T-cell (primary cell): ENCODE data around the gene HSD17B11. TPM values are rescaled to one million over a fixed set of nuclear protein-coding genes. Genes with fewer than 3 reads are reported as not detected.
"Not testable (repeated sequence)": the region's sequence is repeated elsewhere in the genome, so short reads cannot be mapped to it uniquely, and the experiment has no call there.

Experiments used
- ATAC-seq, 4 experiments: fragments of 200-7000 bp in 3 of 4; fragments of 150-1000 bp in 1 of 4; cut with Tn5 transposase; replicated peaks in 1 of 4; 1 replicate in 3 of 4; 2 replicates in 1 of 4; pipeline ENCODE4 v1.10.0; 2021; ENCODE audit warnings: moderate library complexity in 3 of 4, mild to moderate bottlenecking in 2 of 4, moderate number of reproducible peaks in 1 of 4
- CTCF ChIA-PET, 2 donors: fragments of 300-600 bp; sonication (Branson Sonifier 250); formaldehyde crosslinking; loops; one replicate each; lab custom pipeline; 2022; ENCODE audit warnings: antibody characterized with exemption in 2 of 2; lab: Charles Lee
- POLR2A ChIA-PET, 2 donors: fragments of 300-600 bp; sonication (Branson Sonifier 250); formaldehyde crosslinking; loops; one replicate each; lab custom pipeline; 2022; ENCODE audit warnings: antibody characterized with exemption in 2 of 2; lab: Charles Lee
- DNase-seq, 35 experiments: peaks; one replicate each; pipeline versions ENCODE4 v3.0.0 to v3.0.0-alpha.2; 2013 to 2023
- H3K27ac ChIP-seq: one replicate; pipeline ENCODE4 v1.5.1; 2013; ENCODE audit warnings: low read length
- H3K27me3 ChIP-seq, 2 experiments: replicated peaks in 1 of 2; 1 replicate in 1 of 2; 2 replicates in 1 of 2; pipeline versions ENCODE4 v1.6.1 to v1.7.0; 2013; ENCODE audit warnings: low read length in 1 of 2, mixed read lengths in 1 of 2; ENCODE audit not compliant: control insufficient read depth in 2 of 2, insufficient read depth in 2 of 2; ENCODE audit errors: extremely low read depth in 1 of 2
- H3K36me3 ChIP-seq, 2 donors: 1 replicate in 1 of 2; 2 replicates in 1 of 2; pipeline versions ENCODE4 v1.6.1 to v1.7.0; 2013; ENCODE audit warnings: low read length in 1 of 2; ENCODE audit not compliant: control insufficient read depth in 2 of 2, insufficient read depth in 1 of 2; ENCODE audit errors: extremely low read depth in 1 of 2
- H3K4me1 ChIP-seq, 2 experiments: 1 replicate in 1 of 2; 2 replicates in 1 of 2; pipeline versions ENCODE4 v1.6.1 to v1.7.0; 2013; ENCODE audit warnings: low read length in 2 of 2, mixed read lengths in 1 of 2; ENCODE audit not compliant: insufficient read depth in 2 of 2, control insufficient read depth in 1 of 2; ENCODE audit errors: extremely low read depth in 1 of 2
- H3K4me3 ChIP-seq, 2 donors: 1 replicate in 1 of 2; 2 replicates in 1 of 2; pipeline versions ENCODE4 v1.5.1 to v1.7.0; 2013; ENCODE audit warnings: mild to moderate bottlenecking in 2 of 2, low read length in 1 of 2, moderate library complexity in 1 of 2; ENCODE audit not compliant: control insufficient read depth in 1 of 2; ENCODE audit errors: extremely low read depth in 1 of 2
- H3K9me3 ChIP-seq: 2 replicates; pipeline ENCODE4 v1.7.0; 2013
- H3K27ac Mint-ChIP-seq, 2 donors: one replicate each; pipeline ENCODE4 v1.8.0; 2020 to 2021; ENCODE audit warnings: mild to moderate bottlenecking in 2 of 2, mixed read lengths in 2 of 2
- H3K27me3 Mint-ChIP-seq, 2 donors: one replicate each; pipeline ENCODE4 v1.8.0; 2021 to 2022; ENCODE audit warnings: mixed read lengths in 2 of 2
- H3K36me3 Mint-ChIP-seq: one replicate; pipeline ENCODE4 v1.8.0; 2021; ENCODE audit warnings: mixed read lengths
- H3K4me1 Mint-ChIP-seq, 3 donors: one replicate each; pipeline ENCODE4 v1.8.0; 2020 to 2022; ENCODE audit warnings: mixed read lengths in 3 of 3, mild to moderate bottlenecking in 1 of 3
- H3K4me3 Mint-ChIP-seq, 3 donors: one replicate each; pipeline ENCODE4 v1.8.0; 2020 to 2022; ENCODE audit warnings: mild to moderate bottlenecking in 3 of 3, mixed read lengths in 3 of 3, moderate library complexity in 3 of 3
- H3K9me3 Mint-ChIP-seq, 3 donors: one replicate each; pipeline ENCODE4 v1.8.0; 2020 to 2022; ENCODE audit warnings: mixed read lengths in 3 of 3
- WGBS: methylation state at CpG from one replicate; pipeline ENCODE4 v1.1.5; 2013; ENCODE audit warnings: missing lambda C conversion rate; ENCODE audit not compliant: insufficient coverage; 5-methylcytosine and 5-hydroxymethylcytosine counted together
- total RNA-seq, 35 experiments: library from RNA in 6 of 35; stranded (reverse) in 6 of 35; fragments of 120-200 nt in 1 of 35; gene quantifications; one replicate each; pipeline versions ENCODE4 v1.2.1 to v1.2.4 and lab custom pipeline; 2013 to 2026

Gene HSD17B11
- total RNA-seq, 5 donors from 2014 or later (not counting 1 experiment from before 2014, with no cell fraction given): 38.0 to 57.7 (median 51.2) TPM

DNA sequence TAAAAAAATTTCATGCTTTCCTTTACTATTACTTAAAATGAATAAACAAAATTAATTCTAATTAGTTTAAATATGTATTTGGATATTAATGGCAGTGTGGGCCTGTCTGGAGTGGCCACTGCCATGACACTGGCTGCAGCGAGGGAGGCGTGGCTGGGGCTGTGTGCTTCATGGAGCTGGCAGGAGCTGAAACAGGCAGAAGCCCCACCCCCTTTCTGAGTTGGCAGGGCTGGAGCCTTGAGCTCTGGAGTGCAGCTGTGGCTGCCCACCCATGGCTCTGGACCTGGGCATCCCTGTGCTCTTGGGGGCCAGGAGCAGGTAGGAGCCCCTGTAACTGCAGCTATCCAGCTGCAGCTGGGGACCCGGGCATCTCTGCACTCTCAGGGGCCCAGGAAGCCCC lies 8.2 kb upstream of the HSD17B11 start:
- no peak overlapping the region for H3K27ac Mint-ChIP-seq
- no peaks in the 10 kb centered on the region for H3K27me3 Mint-ChIP-seq
- Histone ChIP-seq H3K27me3 (peaks cover 0 to 8% of the 10 kb centered on the region in 2 experiments), H3K36me3 (no peaks in the 10 kb centered on the region), H3K4me1 (no peaks in the 10 kb centered on the region), H3K9me3 (no peaks in the 10 kb centered on the region), H3K27ac (no peak overlapping the region), H3K4me3 (no peak overlapping the region)
- H3K4me3 Mint-ChIP-seq: no peak overlapping the region
- POLR2A ChIA-PET: interaction anchor here in 1 of 2 donors (0.5 kb wide), 1 partner anchor 817 kb away, joined by 4 read pairs; no protein-coding TSS in a partner anchor
- CTCF ChIA-PET: interaction anchor here in 1 of 2 donors (0.6 to 1.0 kb wide), 2 partner anchors 68 kb away, joined by 3 read pairs; no protein-coding TSS in a partner anchor
- WGBS: 95% methylated on average over 3 of the region's 3 CpGs
- no peak for ATAC-seq
- H3K36me3 Mint-ChIP-seq: no peaks in the 10 kb centered on the region
- peaks cover 0 to 9% (median 5%) of the 10 kb centered on the region in 3 donors for H3K4me1 Mint-ChIP-seq
- H3K9me3 Mint-ChIP-seq: no peaks in the 10 kb centered on the region
- no peak for DNase-seq

GRCh38 chr4:87395851-87396250 lies 4.9 kb upstream of the HSD17B11 start:
- ATAC-seq, POLR2A ChIA-PET, DNase-seq, H3K27me3 Mint-ChIP-seq, H3K27ac ChIP-seq, H3K9me3 Mint-ChIP-seq, H3K36me3 Mint-ChIP-seq, H3K36me3 ChIP-seq, H3K4me3 Mint-ChIP-seq, CTCF ChIA-PET, H3K27me3 ChIP-seq, H3K27ac Mint-ChIP-seq, H3K4me3 ChIP-seq, H3K9me3 ChIP-seq, H3K4me1 ChIP-seq: not testable (repeated sequence)
- WGBS: 90% methylated on average over 8 of the region's 20 CpGs
- H3K4me1 Mint-ChIP-seq: peaks cover 9 to 19% (median 14%) of the 10 kb centered on the region in 3 donors

GRCh38 chr4:87395073-87395472 lies 4.1 kb upstream of the HSD17B11 start:
- POLR2A ChIA-PET, H3K36me3 Mint-ChIP-seq, H3K9me3 Mint-ChIP-seq, H3K27ac ChIP-seq, ATAC-seq, H3K9me3 ChIP-seq, H3K27me3 Mint-ChIP-seq, H3K27me3 ChIP-seq, H3K4me1 ChIP-seq, H3K36me3 ChIP-seq: not testable (repeated sequence)
- peak in 6 of 35 experiments; percentile 10 to 31 (median 19) for DNase-seq
- Mint-ChIP-seq H3K4me1 (peaks cover 13 to 25% (median 16%) of the 10 kb centered on the region in 3 donors), H3K27ac (peak overlapping the region in 1 of 2 donors; percentile 83), H3K4me3 (peak overlapping the region; percentile 43 to 75 (median 55))
- CTCF ChIA-PET: interaction anchor here (0.6 to 1.0 kb wide), 3 partner anchors 12 to 889 kb away, joined by 3 to 4 read pairs (median 3); partner anchors contain the start of gene PPM1K (in 1 of the 2)
- peak overlapping the region in 1 of 2 donors; percentile 17 for H3K4me3 ChIP-seq
- WGBS: 81% methylated on average over 9 of the region's 23 CpGs

GRCh38 chr4:87392183-87392582 lies 1.2 kb upstream of the HSD17B11 start:
- ChIA-PET CTCF (interaction anchor here (0.6 to 2.5 kb wide), 9 partner anchors 10 to 468 kb away, joined by 3 to 30 read pairs (median 11); partner anchors contain the start of gene NUDT9 (in 2 of the 2)), POLR2A (interaction anchor here (0.6 to 2.0 kb wide), 2 partner anchors 30 to 73 kb away, joined by 4 to 13 read pairs; partner anchors contain the start of gene NUDT9 (in 1 of the 2))
- no peaks in the 10 kb centered on the region for H3K27me3 Mint-ChIP-seq
- Histone ChIP-seq H3K27me3 (no peaks in the 10 kb centered on the region), H3K4me3 (no peak overlapping the region), H3K4me1 (peaks cover 10 to 29% of the 10 kb centered on the region in 2 experiments), H3K27ac (no peak overlapping the region), H3K9me3 (no peaks in the 10 kb centered on the region), H3K36me3 (no peaks in the 10 kb centered on the region)
- peaks cover 39 to 50% (median 44%) of the 10 kb centered on the region in 3 donors for H3K4me1 Mint-ChIP-seq
- peak overlapping the region in 1 of 2 donors; percentile 11 for H3K27ac Mint-ChIP-seq
- H3K4me3 Mint-ChIP-seq: peak overlapping the region in 1 of 3 donors; percentile 13
- no peak for DNase-seq
- no CpG with 5 or more reads among the region's 3 CpGs for WGBS
- no peak for ATAC-seq
- H3K9me3 Mint-ChIP-seq: peaks cover 0 to 5% (median 4%) of the 10 kb centered on the region in 3 donors
- H3K36me3 Mint-ChIP-seq: peaks cover 15% of the 10 kb centered on the region

DNA sequence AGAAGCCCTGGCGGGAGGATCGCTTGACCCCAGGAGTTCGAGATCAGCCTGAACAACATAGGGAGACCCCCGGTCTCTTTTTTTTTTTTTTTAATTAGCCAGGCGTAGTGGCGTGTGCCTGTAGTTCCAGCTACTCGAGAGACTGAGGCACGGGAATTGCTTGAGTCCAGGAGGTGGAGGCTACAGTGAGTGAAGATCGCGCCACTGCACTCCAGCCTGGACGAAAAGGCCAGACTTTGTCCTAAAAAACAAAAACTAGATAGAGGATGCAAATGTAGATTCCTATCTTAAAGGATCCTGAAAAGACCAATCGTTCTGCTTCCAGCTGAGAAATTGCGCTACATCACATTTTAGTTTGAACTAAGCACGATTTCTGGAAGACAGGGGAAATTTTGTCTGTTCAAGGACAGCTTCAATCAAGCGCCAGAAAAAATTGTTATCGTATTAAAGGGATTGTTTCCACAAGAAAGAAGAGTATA lies 627 bp upstream of the HSD17B11 start:
- DNase-seq: no peak
- H3K4me1 ChIP-seq: peaks cover 10 to 33% of the 10 kb centered on the region in 2 experiments
- H3K9me3 ChIP-seq: no peaks in the 10 kb centered on the region
- H3K36me3 ChIP-seq: no peaks in the 10 kb centered on the region
- Mint-ChIP-seq H3K27ac (peak overlapping the region; percentile 92 to 97), H3K9me3 (peaks cover 0 to 5% (median 4%) of the 10 kb centered on the region in 3 donors), H3K27me3 (no peaks in the 10 kb centered on the region), H3K36me3 (peaks cover 21% of the 10 kb centered on the region), H3K4me3 (peak overlapping the region; percentile 93 to 95 (median 94)), H3K4me1 (peaks cover 45 to 56% (median 46%) of the 10 kb centered on the region in 3 donors)
- ChIA-PET POLR2A (interaction anchor here (0.6 to 2.0 kb wide), 7 partner anchors 18 to 1903 kb away, joined by 3 to 13 read pairs (median 5); partner anchors contain the start of gene NUDT9 (in 1 of the 2)), CTCF (interaction anchor here (0.7 to 2.5 kb wide), 14 partner anchors 10 to 603 kb away, joined by 3 to 30 read pairs (median 7); partner anchors contain the start of gene NUDT9 (in 2 of the 2))
- H3K4me3 ChIP-seq: peak overlapping the region; percentile 86 to 99
- 40% methylated on average over 4 of the region's 16 CpGs for WGBS
- ATAC-seq: peak; percentile 10 to 22 (median 16)
- H3K27me3 ChIP-seq: no peaks in the 10 kb centered on the region
- peak overlapping the region; percentile 82 for H3K27ac ChIP-seq

GRCh38 chr4:87390551-87390890 lies 467 bp downstream of the HSD17B11 start:
- peak in 1 of 4 experiments; percentile 4 for ATAC-seq
- peaks cover 51 to 64% (median 51%) of the 10 kb centered on the region in 3 donors for H3K4me1 Mint-ChIP-seq

More at GRCh38 chr4:87390551-87390890, 467 bp downstream of the HSD17B11 start:
- H3K4me3 Mint-ChIP-seq: peak overlapping the region; percentile 93 to 95 (median 94)
- POLR2A ChIA-PET: interaction anchor here (0.6 to 2.0 kb wide), 5 partner anchors 9 to 1904 kb away, joined by 3 to 13 read pairs (median 6); partner anchors contain the start of gene NUDT9 (in 1 of the 2)
- Histone ChIP-seq H3K4me3 (peak overlapping the region; percentile 86 to 99), H3K27me3 (no peaks in the 10 kb centered on the region), H3K36me3 (no peaks in the 10 kb centered on the region), H3K9me3 (no peaks in the 10 kb centered on the region), H3K4me1 (peaks cover 10 to 33% of the 10 kb centered on the region in 2 experiments), H3K27ac (peak overlapping the region; percentile 82)
- DNase-seq: no peak
- H3K9me3 Mint-ChIP-seq: peaks cover 0 to 5% (median 4%) of the 10 kb centered on the region in 3 donors
- H3K36me3 Mint-ChIP-seq: peaks cover 23% of the 10 kb centered on the region
- CTCF ChIA-PET: interaction anchor here (0.6 to 2.5 kb wide), 19 partner anchors 9 to 462 kb away, joined by 3 to 30 read pairs (median 4); partner anchors contain the start of gene NUDT9 (in 2 of the 2)
- no peaks in the 10 kb centered on the region for H3K27me3 Mint-ChIP-seq
- H3K27ac Mint-ChIP-seq: peak overlapping the region; percentile 92 to 97
